IPS-20b (cell line): ENCODE results near the gene HSBP1L1.

Source experiments
- H3K27ac ChIP-seq: one replicate; pipeline ENCODE4 v1.5.1; 2013; ENCODE audit warnings: low read length
- H3K27me3 ChIP-seq: 2 replicates; pipeline ENCODE4 v1.6.1; 2013; ENCODE audit warnings: mild to moderate bottlenecking, low read length, inconsistent platforms; ENCODE audit not compliant: insufficient read depth
- H3K36me3 ChIP-seq: 2 replicates; pipeline ENCODE4 v1.6.1; 2013; ENCODE audit warnings: low read depth, mild to moderate bottlenecking, inconsistent platforms, low read length, moderate library complexity; ENCODE audit not compliant: insufficient read depth
- H3K4me1 ChIP-seq: 2 replicates; pipeline ENCODE4 v1.6.1; 2013; ENCODE audit warnings: mild to moderate bottlenecking, control low read depth, inconsistent platforms, low read length, moderate library complexity; ENCODE audit not compliant: insufficient read depth
- H3K4me3 ChIP-seq: 2 replicates; pipeline ENCODE4 v1.5.1; 2013; ENCODE audit warnings: mild to moderate bottlenecking, low read length, inconsistent platforms
- H3K9ac ChIP-seq: 2 replicates; pipeline ENCODE4 v1.6.1; 2013; ENCODE audit warnings: low read depth, mild to moderate bottlenecking, inconsistent platforms, low read length, moderate library complexity
- H3K9me3 ChIP-seq: 2 replicates; pipeline ENCODE4 v1.6.1; 2013; ENCODE audit warnings: mild to moderate bottlenecking, low read depth, low read length, inconsistent platforms; ENCODE audit not compliant: insufficient read depth

HSBP1L1 gene

DNA sequence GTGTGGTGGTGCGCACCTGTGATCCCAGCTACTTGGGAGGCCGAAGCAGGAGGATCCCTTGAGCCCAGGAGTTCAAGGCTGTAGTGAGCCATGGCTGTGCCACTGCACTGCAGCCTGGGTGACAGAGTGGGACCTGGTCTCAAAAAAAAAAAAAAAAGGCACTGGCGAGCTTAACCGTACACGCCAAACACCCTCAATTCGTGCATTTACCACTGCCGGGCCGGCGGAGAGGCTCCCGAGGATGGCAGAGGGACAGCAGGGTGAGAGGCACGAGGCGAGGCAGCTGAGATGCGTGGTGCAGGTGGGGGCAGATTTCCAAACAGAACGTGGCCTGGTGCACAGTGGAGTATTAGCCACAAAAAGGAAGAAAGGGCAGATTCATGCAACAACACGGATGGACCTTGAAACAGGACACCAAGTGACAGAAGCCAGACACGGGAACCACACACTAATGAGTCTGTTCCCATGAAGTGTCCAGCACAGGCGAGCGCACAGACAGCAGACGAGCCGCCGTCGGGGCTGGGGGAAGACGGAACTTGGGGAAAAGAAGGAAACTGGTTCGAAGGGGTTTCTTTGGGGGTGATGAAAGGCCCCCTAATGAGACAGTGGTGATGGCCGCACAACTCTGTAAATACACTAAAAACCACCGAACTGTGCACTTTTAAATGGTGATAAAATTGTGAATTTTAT, 40.4 kb upstream of the HSBP1L1 start:
- no peaks in the 10 kb centered on the region for H3K4me1 ChIP-seq
- H3K27ac ChIP-seq: no peak overlapping the region
- peaks cover 2% of the 10 kb centered on the region; the same call in 1 of the 2 replicates for H3K9me3 ChIP-seq
- H3K9ac ChIP-seq: no peak overlapping the region
- H3K27me3 ChIP-seq: no peaks in the 10 kb centered on the region
- no peak overlapping the region for H3K4me3 ChIP-seq
- H3K36me3 ChIP-seq: no peaks in the 10 kb centered on the region

DNA sequence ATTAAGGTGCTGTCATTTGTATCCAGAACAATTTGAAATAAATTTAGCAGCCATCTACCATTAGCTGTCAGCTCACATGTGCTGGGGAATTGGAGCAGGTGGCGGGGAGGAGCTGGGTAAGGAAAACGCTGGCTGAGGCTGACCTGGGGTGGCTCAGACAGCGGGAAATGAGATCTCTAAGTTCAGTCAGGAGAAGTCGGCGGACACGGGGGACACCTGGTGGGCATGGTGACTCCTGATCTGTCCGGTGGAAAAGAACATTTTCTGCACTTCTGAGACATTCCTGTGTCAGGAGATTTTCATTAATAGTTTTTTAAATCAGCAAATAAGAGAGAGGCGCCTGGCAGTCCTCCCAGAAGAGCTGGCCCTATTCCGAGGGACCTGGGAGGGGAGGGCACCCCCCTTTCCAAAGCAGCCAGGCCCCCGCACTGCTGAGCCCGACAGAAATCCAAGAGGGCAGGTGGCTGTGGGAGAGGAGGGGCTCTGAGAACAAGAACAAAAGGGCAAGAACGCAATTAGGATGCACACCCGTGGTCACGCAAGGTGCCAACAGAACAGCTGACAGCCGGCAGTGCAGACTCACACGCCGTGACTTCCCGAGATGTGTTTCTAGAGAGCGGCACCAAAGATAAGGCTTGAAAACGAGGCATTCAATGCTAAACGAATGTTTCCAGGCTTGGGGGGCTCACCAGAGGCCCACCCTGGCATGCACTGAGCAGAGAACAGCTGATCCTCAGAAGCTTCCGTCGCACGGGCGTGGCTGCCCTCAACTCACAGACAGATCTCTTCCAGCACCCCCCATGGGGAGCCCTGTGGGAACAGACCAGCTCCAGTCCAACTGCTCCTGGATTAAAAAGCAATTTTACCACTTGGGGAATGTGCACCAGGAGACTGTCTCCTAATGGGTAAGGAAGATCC, 39.4 kb upstream of the HSBP1L1 start:
- Histone ChIP-seq H3K4me3 (no peak overlapping the region), H3K36me3 (peaks cover 4% of the 10 kb centered on the region; the same call in 1 of the 2 replicates), H3K27ac (no peak overlapping the region)

DNA sequence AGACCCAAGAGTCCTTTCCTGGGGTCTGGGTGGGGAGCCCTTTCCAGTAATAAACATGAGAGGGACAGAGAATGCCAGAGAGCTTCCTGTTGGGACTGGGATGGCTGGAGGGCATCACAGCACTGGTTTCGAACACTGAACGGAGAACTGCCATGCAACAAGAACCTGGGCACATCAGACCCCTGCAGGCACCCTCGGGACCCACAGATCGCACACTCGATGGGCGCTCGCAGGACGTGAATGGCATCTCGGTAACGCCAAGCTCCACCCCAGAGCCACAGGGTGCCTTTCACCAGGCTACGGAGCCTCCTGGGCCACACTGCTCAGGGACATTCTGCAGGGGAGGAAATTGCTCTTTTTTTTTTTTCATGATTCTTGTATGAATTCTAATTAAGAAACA, 38.1 kb upstream of the HSBP1L1 start:
- H3K36me3 ChIP-seq: peaks cover 10% of the 10 kb centered on the region
- no peak overlapping the region for H3K9ac ChIP-seq
- H3K4me1 ChIP-seq: no peaks in the 10 kb centered on the region
- H3K27me3 ChIP-seq: no peaks in the 10 kb centered on the region
- H3K9me3 ChIP-seq: peaks cover 19% of the 10 kb centered on the region
- no peak overlapping the region for H3K4me3 ChIP-seq
- no peak overlapping the region for H3K27ac ChIP-seq

More for the DNA sequence above, 39.4 kb upstream of the HSBP1L1 start:
- no peaks in the 10 kb centered on the region for H3K27me3 ChIP-seq
- no peak overlapping the region for H3K9ac ChIP-seq
- peaks cover 12% of the 10 kb centered on the region for H3K9me3 ChIP-seq
- H3K4me1 ChIP-seq: no peaks in the 10 kb centered on the region

DNA sequence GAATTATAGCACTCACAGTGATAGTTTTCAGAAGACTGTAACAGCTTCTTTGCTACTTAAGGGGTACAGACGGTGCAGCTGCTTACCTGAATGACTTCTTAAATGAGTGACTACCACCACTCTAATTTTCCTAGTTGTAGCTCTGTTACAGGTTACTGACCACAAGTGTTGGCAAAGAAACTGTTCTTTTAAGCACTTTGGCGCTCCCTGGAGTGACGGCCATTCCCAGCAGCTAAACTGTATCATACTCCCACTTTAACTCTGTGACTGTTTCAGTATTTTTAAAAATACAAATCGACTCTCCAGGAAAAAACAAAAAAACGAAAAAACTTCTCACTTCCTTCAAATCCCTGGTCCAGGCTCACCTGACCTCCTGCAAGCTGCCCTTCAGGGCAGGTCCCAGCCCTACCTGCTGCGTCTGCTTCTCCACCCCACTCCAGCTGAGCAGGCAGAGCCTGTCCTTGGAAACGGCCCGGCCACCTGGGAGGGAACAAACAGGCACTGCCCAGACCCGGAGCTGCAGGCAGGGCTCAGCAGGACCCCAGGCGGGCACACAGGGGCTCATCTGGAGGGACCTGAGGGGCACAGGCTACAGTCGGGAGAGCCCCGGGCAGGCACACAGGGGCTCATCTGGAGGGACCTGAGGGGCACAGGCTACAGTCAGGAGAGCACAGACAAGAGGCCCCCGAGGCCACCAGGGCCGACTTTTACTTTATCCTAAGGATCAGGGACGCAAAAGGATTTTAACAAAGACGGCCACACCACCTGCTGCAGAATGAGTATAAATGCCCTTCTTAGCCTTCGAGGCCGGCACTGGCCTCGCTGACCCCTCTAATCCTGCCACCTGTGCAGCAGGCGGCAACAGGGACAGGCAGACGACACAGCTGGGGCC, 37.5 kb upstream of the HSBP1L1 start:
- Histone ChIP-seq H3K27me3 (no peaks in the 10 kb centered on the region), H3K27ac (no peak overlapping the region), H3K36me3 (peaks cover 10% of the 10 kb centered on the region), H3K4me1 (no peaks in the 10 kb centered on the region), H3K9me3 (peaks cover 20% of the 10 kb centered on the region), H3K9ac (no peak overlapping the region), H3K4me3 (no peak overlapping the region)

DNA sequence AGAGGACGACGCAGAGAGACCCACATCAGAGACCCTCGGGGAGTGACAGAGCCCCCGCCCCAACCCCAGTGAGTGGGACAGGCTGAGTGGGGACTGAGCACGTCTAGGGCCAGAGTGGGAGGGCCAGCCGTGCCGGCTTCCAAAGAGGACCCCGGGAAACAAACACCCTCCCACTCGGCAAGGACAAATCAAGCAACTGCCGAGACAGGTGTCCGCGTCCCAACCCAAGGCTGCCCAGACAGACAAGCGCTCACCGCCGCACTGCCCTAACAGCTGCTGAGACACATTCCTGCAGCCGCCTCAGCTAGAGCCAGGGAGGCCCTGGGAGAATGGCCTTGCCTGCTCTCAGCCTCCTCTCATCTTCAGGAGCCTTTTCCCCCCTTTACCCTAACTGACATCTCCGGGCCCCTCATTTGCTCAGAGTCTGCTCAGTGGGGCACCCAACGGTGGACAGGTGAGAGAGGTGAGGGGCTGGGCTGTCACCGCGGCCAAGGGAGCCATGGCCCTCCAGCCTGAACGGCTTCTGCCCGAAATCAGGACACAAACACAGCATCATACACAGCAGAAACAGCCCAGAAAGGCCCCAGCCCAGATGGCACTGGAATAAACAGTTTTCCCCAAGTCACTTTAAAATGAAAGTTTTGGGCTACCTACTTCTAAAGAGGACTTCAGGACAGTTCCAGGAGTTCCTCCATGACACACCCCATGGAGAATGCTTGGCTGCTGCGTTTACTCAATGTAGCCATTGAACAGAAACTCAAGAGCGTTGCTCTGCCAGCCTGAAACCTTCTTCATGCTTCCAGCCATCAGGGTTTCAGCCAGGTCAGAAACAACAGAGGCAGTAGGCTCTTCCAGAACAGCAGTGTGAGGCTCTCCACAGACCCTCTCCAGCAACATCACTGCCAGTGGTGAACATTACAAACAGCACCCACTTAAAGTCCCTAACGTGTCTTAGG, 36.6 kb upstream of the HSBP1L1 start:
- Histone ChIP-seq H3K27ac (no peak overlapping the region), H3K9me3 (peaks cover 26% of the 10 kb centered on the region), H3K4me3 (no peak overlapping the region), H3K36me3 (peaks cover 10% of the 10 kb centered on the region), H3K27me3 (no peaks in the 10 kb centered on the region), H3K9ac (no peak overlapping the region), H3K4me1 (no peaks in the 10 kb centered on the region)

DNA sequence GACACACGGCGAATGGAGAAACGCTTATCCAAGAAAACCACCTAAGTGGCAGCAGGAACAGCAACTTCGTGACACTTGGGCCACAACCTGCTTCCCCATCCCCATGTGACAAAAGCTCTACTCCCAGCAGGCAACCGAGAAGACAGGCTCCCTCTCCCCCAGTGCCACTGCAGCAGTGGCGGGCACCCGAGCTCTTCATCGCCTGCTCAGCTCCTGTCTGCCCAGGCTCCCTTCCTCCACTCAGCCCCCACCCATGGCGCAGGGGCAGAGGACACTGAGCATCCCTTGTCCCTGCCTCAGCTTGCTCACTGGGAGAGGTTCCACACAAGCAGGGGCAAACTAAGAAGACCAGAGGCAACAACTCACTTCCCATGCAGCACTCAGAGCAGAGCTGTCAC, 35.9 kb upstream of the HSBP1L1 start:
- peaks cover 10% of the 10 kb centered on the region for H3K36me3 ChIP-seq
- no peaks in the 10 kb centered on the region for H3K27me3 ChIP-seq
- H3K9me3 ChIP-seq: peaks cover 26% of the 10 kb centered on the region
- H3K9ac ChIP-seq: no peak overlapping the region
- no peak overlapping the region for H3K4me3 ChIP-seq
- no peaks in the 10 kb centered on the region for H3K4me1 ChIP-seq
- H3K27ac ChIP-seq: no peak overlapping the region

DNA sequence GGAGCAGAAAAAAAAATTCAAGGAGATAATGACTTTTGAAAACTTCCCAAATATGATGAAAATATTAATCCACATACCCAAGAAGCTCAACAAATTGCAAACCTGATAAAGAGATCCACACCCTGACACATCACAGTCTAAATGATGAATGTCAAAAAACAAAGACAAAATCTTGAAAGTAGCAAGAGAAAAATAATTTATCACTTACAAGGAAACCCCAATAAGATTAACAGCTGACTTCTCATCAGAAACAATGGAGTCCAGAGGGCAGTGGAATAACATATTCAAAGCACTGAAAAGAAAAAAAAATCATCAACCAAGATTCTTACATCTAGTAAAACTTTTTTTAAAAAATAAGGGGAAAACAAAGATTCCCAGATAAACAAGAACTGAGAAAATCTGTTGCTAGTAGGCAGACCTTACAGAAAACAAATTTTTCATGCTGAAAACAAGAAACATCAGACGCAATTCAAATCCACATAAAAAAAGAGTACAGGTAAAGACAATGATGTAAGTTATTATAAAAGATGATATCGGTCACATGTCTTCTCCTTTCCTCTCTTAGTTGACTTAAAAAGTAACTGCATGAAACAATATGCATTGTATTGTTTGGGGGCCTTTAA, 34.3 kb upstream of the HSBP1L1 start:
- no peak overlapping the region for H3K4me3 ChIP-seq
- peaks cover 26% of the 10 kb centered on the region for H3K9me3 ChIP-seq
- no peaks in the 10 kb centered on the region for H3K27me3 ChIP-seq
- H3K36me3 ChIP-seq: peaks cover 10% of the 10 kb centered on the region
- H3K4me1 ChIP-seq: no peaks in the 10 kb centered on the region
- H3K9ac ChIP-seq: no peak overlapping the region
- no peak overlapping the region for H3K27ac ChIP-seq

DNA sequence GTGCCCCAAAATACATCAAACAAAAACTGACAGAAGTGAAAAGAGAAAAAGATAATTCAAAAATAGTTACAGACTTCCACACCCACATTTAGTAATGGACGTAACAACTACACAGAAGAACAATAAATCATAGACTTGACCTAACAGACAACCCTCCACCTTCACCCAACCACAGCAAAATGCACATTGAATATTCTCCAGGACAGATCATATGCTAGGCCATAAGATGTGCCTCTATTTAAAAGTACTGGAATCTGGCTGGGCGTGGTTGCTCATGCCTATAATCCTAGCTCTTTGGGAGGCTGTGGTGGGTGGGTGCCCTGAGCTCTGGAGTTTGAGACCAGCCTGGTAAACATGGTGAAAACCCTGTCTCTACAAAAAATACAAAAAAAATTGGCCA, 33.0 kb upstream of the HSBP1L1 start:
- Histone ChIP-seq H3K9me3 (peaks cover 26% of the 10 kb centered on the region), H3K27me3 (no peaks in the 10 kb centered on the region), H3K27ac (no peak overlapping the region), H3K9ac (no peak overlapping the region), H3K4me3 (no peak overlapping the region), H3K36me3 (peaks cover 10% of the 10 kb centered on the region), H3K4me1 (no peaks in the 10 kb centered on the region)

DNA sequence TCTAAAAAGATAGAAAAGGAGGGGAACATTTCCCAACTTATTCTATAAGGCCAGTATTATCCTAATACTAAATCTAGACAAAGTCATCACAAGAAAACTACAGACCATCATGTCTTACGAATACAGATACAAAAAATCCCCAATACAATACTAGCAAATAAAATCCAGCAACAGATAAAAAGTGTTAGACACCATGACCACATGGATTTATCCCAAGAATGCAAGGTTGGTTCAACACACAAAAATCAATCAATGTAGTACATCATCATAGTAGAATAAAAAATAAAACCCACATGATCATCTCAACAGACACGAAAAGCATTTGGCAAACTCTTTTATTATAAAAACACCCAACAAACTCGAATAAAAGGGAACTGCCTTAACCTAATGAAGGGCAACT, 31.5 kb upstream of the HSBP1L1 start:
- Histone ChIP-seq H3K9me3 (peaks cover 26% of the 10 kb centered on the region), H3K36me3 (peaks cover 10% of the 10 kb centered on the region), H3K4me1 (no peaks in the 10 kb centered on the region), H3K27ac (no peak overlapping the region), H3K27me3 (no peaks in the 10 kb centered on the region), H3K9ac (no peak overlapping the region), H3K4me3 (no peak overlapping the region)

DNA sequence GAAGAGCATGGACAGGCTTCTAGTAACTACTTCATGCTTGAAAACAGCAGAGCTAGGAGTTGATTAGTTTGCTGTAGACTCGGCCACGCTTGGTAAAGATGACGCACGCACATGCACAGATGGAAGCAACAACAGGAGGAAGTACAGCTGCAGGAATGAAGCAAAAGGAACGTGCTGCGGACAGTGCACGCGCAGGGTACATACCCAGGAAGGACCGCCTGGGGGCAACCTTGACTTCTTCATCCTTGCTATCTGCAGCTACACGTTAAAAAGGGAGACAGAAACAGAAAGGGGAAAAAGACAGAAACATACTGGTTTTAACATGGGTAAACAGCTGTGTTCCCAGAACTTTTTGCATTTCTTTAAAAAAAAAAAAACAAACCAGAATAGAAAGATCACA, 30.7 kb upstream of the HSBP1L1 start:
- Histone ChIP-seq H3K9me3 (peaks cover 26% of the 10 kb centered on the region), H3K4me1 (no peaks in the 10 kb centered on the region), H3K27me3 (no peaks in the 10 kb centered on the region), H3K36me3 (peaks cover 10% of the 10 kb centered on the region), H3K4me3 (no peak overlapping the region), H3K27ac (no peak overlapping the region), H3K9ac (no peak overlapping the region)
